Transverse colon (tissue), 4 donors: ENCODE data around the gene CYSRT1. TPM values are rescaled to one million over a fixed set of nuclear protein-coding genes. Genes with fewer than 3 reads are reported as not detected.

ENCODE experiments used
- DNase-seq: peaks from one replicate; pipeline ENCODE4 v3.0.0-alpha.2; 2019
- H3K27ac ChIP-seq, 4 donors: fragments of 200-600 bp; sonication (generic); 2 replicates each; pipeline ENCODE4 v1.5.1; 2016 to 2018; ENCODE audit warnings: inconsistent platforms in 4 of 4
- H3K27me3 ChIP-seq: fragments of 200-600 bp; sonication (generic); 2 replicates; pipeline ENCODE4 v1.5.1; 2017; ENCODE audit warnings: inconsistent platforms
- H3K36me3 ChIP-seq, 4 donors: fragments of 200-600 bp; sonication (generic); 2 replicates each; pipeline ENCODE4 v1.5.1; 2017 to 2019; ENCODE audit warnings: inconsistent platforms in 4 of 4
- H3K4me1 ChIP-seq, 4 donors: fragments of 200-600 bp; sonication (generic); 2 replicates each; pipeline ENCODE4 v1.5.1; 2017 to 2020; ENCODE audit warnings: inconsistent platforms in 4 of 4
- H3K4me3 ChIP-seq, 4 donors: fragments of 200-600 bp; sonication (generic); 1 replicate in 1 of 4; 2 replicates in 3 of 4; pipeline versions ENCODE4 v1.5.1 to v1.6.1; 2017 to 2019; ENCODE audit warnings: inconsistent platforms in 4 of 4
- H3K9me3 ChIP-seq, 2 donors: fragments of 200-600 bp; sonication (generic); 2 replicates each; pipeline ENCODE4 v1.5.1; 2017 to 2019; ENCODE audit warnings: inconsistent platforms in 2 of 2
- CTCF ChIP-seq, 5 experiments: fragments of 200-600 bp in 3 of 5; fragments of 450-650 bp in 2 of 5; sonication (generic) in 3 of 5; IDR thresholded peaks; 1 replicate in 2 of 5; 2 replicates in 3 of 5; pipeline ENCODE4 v1.5.1; 2016 to 2017; ENCODE audit warnings: antibody characterized with exemption in 5 of 5, inconsistent platforms in 3 of 5, mild to moderate bottlenecking in 2 of 5, moderate library complexity in 1 of 5
- EP300 ChIP-seq: sonication (generic); formaldehyde crosslinking; IDR thresholded peaks from one replicate; pipeline ENCODE4 v1.6.1; 2017; ENCODE audit warnings: antibody characterized with exemption, low read depth
- POLR2A ChIP-seq: fragments of 450-650 bp; IDR thresholded peaks from one replicate; pipeline ENCODE4 v1.6.1; 2016; ENCODE audit warnings: antibody characterized with exemption, mild to moderate bottlenecking, moderate library complexity
- POLR2AphosphoS5 ChIP-seq, 3 donors: sonication (generic); formaldehyde crosslinking; IDR thresholded peaks; one replicate each; pipeline ENCODE4 v1.6.1; 2016; ENCODE audit warnings: antibody characterized with exemption in 3 of 3
- WGBS, 2 donors: methylation state at CpG; one replicate each; pipeline ENCODE4 v1.1.5; 2018; ENCODE audit warnings: low coverage in 1 of 2; 5-methylcytosine and 5-hydroxymethylcytosine counted together
- in situ Hi-C, 4 donors: fragments of 200-750 bp; cut with MboI; loops; one replicate each; pipeline versions ENCODE4 v1.15.0 to v1.15.1; 2017; ENCODE audit warnings: low sequenced_read_pairs in 3 of 4, low pct_ligation_motif_present in 1 of 4, low pct_unique_long_range_greater_than_20kb in 1 of 4
- intact Hi-C: fragments of 100-400 bp; cut with DNase I; formaldehyde crosslinking; loops from one replicate; pipeline ENCODE4 v1.15.1; 2023; ENCODE audit warnings: low total_unique reads
- total RNA-seq, 4 donors: library from RNA; depleted of rRNA; stranded (reverse); fragments of >200 nt; gene quantifications; one replicate each; pipeline ENCODE4 v1.1.0, GENCODE V29; 2016

Gene CYSRT1
- total RNA-seq, 4 donors from 2014 or later, result not detected

GRCh38 chr9:137228506-137228967 is 3.6 kb downstream of the CYSRT1 start:
- Histone ChIP-seq H3K36me3 (no peaks in the 10 kb centered on the region), H3K9me3 (no peaks in the 10 kb centered on the region), H3K27me3 (peaks cover 56% of the 10 kb centered on the region), H3K4me3 (no peak overlapping the region), H3K4me1 (peaks cover 13 to 46% (median 27%) of the 10 kb centered on the region in 4 donors), H3K27ac (no peak overlapping the region)
- in situ Hi-C loops, result loop anchor here in 1 of 4 donors (10.0 kb wide), 1 partner anchor 104 kb away; no protein-coding TSS in a partner anchor
- whole genome bisulfite sequencing, 2 donors, result 44% methylated on average over 22 of the region's 29 CpGs; no CpG with 5 or more reads in 1 of the 2 donors
- no peak for TF ChIP-seq POLR2A
- TF ChIP-seq POLR2AphosphoS5 (IDR thresholded peaks at IDR 0.05), result no peak
- no peak for TF ChIP-seq CTCF (IDR thresholded peaks at IDR 0.05)
- TF ChIP-seq EP300, result no peak
- intact Hi-C loops, result loop anchor here (5.0 kb wide), 1 partner anchor 101 kb away; no protein-coding TSS in a partner anchor
- DNase-seq, result no peak

- intact Hi-C loops (loop anchor here (5.0 kb wide), 1 partner anchor 102 kb away; no protein-coding TSS in a partner anchor), in situ Hi-C loops (loop anchor here in 1 of 4 donors (10.0 kb wide), 1 partner anchor 104 kb away; no protein-coding TSS in a partner anchor)
- Histone ChIP-seq H3K36me3 (no peaks in the 10 kb centered on the region), H3K4me3 (no peak overlapping the region), H3K9me3 (no peaks in the 10 kb centered on the region), H3K4me1 (peaks cover 8 to 41% (median 23%) of the 10 kb centered on the region in 4 donors), H3K27ac (no peak overlapping the region), H3K27me3 (peaks cover 63% of the 10 kb centered on the region)
- TF ChIP-seq CTCF (IDR thresholded peaks at IDR 0.05) (no peak), POLR2A (no peak), POLR2AphosphoS5 (IDR thresholded peaks at IDR 0.05) (no peak), EP300 (no peak)
- 56% methylated on average over 25 of the region's 27 CpGs; no CpG with 5 or more reads in 1 of the 2 donors for WGBS, 2 donors
- DNase-seq, result no peak
Measured at GRCh38 chr9:137228968-137229896, 4.3 kb downstream of the CYSRT1 start.

- Histone ChIP-seq H3K9me3 (no peaks in the 10 kb centered on the region), H3K36me3 (no peaks in the 10 kb centered on the region), H3K27me3 (peaks cover 71% of the 10 kb centered on the region), H3K4me3 (no peak overlapping the region), H3K4me1 (peaks cover 5 to 41% (median 22%) of the 10 kb centered on the region in 4 donors), H3K27ac (no peak overlapping the region)
- DNase-seq, result no peak
- in situ Hi-C loops, result loop anchor here in 2 of 4 donors (10.0 kb wide), 1 partner anchor 105 kb away; no protein-coding TSS in a partner anchor
- WGBS, 2 donors, result 39% methylated on average over 24 of the region's 31 CpGs; no CpG with 5 or more reads in 1 of the 2 donors
- TF ChIP-seq POLR2A (no peak), CTCF (IDR thresholded peaks at IDR 0.05) (no peak), POLR2AphosphoS5 (IDR thresholded peaks at IDR 0.05) (no peak), EP300 (no peak)
- intact Hi-C loops, result loop anchor here (5.0 kb wide), 1 partner anchor 103 kb away; no protein-coding TSS in a partner anchor
Measured at GRCh38 chr9:137229903-137230704, 5.1 kb downstream of the CYSRT1 start.
